ENCODE data around the gene AGAP5.
"Not testable (repeated sequence)": the region's sequence is repeated elsewhere in the genome, so short reads cannot be mapped to it uniquely, and the experiment has no call there.

AGAP5 gene

DNA sequence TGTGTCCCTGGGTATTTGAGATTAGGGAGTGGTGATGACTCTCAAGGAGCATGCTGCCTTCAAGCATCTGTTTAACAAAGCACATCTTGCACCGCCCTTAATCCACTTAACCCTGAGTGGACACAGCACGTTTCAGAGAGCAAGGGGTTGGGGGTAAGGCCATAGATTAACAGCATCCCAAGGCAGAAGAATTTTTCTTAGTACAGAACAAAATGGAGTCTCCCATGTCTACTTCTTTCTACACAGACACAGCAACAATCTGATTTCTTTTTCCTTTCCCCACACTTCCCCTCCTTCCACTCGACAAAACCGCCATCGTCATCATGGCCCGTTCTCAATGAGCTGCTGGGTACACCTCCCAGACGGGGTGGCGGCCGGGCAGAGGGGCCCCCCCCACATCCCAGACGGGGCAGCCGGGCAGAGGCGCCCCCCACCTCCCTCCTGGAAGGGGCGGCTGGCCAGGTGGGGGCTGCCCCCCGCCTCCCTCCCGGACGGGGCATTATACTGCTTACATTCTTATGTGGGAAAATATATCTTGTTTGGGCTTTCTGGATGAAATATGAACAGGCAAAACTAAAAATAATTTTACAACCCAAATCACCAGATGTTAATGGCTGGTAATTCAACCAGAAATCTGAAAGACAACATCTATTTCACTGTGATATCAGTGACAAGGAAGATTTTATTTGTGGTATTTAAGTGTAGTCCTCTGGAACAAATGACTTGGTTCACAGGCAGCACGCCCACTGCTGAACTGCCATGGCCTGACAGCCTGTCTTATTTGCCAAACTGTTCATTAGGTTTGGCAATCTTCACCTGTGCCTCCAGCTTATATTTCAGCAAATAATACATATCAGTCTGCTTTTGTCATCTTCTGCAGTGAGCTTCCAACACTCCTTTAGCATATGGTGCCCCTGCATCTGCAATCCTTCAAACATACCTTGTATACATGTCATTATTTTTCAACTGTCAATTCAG is 17.6 kb upstream of the AGAP5 start:
- in situ Hi-C loops (cut with MboI; ENCODE audit: low sequenced_read_pairs) = not testable (repeated sequence)

DNA sequence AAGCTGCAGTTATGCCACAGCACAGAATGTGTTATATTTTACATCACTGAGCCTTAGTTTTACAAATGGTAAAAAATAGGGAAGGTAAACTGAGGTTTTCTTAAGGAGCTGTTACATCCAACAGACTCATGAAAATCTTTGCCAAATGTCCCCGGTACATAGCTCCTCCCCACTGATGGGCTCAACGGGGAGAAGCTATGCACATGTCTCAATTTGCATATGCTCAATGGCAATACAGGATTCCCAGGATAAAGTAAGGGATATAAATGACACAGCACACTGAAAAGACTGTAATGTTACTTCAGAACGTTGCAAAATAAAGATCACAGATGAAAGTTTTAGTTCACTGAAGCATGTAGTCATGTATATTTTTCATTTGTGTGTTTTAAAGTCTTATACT is 16.6 kb upstream of the AGAP5 start:
- in situ Hi-C loops (cut with MboI; ENCODE audit: low sequenced_read_pairs) = not testable (repeated sequence)

DNA sequence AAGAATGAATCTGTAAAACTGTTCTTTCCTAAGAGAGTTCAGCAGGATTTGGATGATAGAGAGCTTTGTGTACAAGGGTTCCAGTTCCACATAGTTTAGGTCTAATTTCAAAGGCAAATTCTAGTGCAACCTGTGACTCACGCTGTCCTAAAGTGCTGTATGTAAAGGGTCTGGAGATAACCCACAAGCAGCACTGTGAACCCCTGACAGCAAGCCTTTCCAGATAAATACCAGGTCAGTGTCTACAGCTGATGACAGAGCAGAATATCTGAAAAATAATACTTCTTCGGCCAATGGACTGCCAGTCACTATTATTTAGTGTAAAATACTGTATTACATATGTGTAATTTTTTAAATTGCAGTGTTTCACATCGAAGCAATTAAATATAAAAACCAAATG is 16.0 kb upstream of the AGAP5 start:
- in situ Hi-C loops (cut with MboI; ENCODE audit: low sequenced_read_pairs) = not testable (repeated sequence)

DNA sequence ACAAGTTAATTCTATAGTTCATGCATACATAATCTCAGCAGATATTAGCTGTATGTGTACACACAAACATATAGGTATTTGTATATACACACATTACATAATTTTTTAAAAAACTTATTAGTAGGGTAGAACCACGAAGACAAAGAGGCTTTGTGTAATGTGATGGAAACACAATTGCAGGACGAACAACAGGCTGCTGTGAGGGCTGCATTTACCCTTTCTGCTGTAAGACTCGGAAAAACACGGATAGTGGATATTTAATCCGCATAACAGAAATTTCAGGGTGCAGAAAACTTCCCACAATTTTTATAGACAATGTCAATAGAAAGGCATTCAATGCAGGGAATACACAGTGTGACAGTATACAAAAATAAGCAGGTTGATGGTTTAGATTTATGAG is 13.8 kb upstream of the AGAP5 start:
- in situ Hi-C loops (cut with MboI; ENCODE audit: low sequenced_read_pairs) = not testable (repeated sequence)

DNA sequence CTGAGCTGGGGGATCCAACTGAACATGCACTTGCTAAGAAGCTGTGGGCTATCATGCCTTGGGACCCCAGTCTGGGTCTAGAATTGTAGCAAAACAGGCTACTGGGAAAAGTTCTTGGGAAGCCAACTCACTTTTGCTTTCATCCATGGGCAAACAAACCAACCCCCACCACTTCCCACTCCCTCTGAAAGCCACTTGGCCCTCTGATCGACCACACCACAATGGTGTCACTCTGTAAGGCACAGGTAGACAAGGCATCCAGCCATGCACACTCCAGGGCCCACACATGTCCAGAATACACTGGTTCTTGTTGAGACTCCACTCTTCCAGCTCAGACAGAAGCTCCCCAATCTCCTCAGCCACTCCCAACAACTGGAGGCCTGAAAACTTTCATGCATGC is 10.2 kb upstream of the AGAP5 start:
- in situ Hi-C loops (cut with MboI; ENCODE audit: low sequenced_read_pairs) = not testable (repeated sequence)

DNA sequence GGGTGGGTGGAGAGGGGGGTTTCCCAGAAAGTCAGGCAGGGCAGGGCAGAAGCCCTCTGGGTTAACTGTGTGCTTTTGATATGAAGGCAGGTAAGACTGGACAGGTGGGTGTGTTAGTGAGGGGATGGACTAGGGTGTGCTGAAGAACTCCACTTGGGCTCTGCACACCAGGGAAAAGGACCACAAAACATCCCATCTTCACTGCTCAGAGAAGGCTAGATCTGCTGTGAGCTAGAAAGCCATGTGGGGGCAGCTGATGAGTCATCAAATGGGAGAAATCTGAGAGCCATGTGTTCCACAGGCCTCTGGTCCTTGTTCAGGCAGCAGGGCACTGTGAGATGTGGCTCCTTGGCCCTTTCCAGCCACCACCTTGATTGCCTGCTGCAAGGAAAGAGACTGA is 9.7 kb upstream of the AGAP5 start:
- in situ Hi-C loops (cut with MboI; ENCODE audit: low sequenced_read_pairs) = not testable (repeated sequence)

DNA sequence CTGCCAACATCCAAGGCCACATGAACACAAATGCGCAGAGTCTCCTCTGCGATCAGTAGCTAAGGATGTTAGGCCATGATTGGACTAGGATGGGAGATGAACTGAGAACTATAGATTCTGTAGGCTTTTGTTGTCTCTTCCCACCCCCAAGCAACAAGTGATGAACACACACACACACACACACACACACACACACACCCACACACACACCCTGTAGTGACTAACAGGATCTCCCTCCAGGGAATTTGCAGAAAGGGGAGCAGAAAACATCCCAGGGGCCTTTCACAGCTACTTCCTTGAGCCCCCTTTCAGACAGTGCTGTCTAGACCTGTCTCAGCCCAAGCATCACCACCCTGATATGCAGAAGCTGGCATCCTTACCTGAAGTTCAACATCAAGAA is 8.6 kb upstream of the AGAP5 start:
- in situ Hi-C loops (cut with MboI; ENCODE audit: low sequenced_read_pairs) = not testable (repeated sequence)

DNA sequence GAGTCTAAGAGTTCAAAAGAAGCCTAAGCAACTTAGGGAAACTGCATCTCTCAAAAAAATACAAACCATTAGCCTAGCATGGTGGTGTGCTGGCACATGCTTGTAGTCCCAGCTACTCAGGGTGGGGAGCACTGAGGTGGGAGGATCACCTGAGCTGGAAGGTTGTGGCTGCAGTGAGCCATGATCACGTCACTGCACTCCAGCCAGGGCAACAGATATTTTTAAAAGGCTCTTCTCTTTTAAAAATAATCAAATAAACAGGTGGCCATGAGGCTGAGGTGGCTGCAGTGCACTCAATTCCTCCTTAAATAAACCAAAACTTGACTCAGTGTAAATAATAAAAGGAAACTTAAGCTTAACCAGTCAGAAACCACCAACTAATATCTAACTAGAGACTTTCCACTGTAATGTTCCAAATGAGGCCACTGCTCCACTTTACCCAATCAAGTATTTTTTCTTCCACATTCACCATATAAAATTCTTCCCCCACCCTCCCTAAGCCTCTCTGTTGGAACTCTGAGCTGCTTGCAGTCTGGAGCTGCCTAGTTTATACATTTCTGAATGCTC is 7.7 kb upstream of the AGAP5 start:
- in situ Hi-C loops (cut with MboI; ENCODE audit: low sequenced_read_pairs) = not testable (repeated sequence)

DNA sequence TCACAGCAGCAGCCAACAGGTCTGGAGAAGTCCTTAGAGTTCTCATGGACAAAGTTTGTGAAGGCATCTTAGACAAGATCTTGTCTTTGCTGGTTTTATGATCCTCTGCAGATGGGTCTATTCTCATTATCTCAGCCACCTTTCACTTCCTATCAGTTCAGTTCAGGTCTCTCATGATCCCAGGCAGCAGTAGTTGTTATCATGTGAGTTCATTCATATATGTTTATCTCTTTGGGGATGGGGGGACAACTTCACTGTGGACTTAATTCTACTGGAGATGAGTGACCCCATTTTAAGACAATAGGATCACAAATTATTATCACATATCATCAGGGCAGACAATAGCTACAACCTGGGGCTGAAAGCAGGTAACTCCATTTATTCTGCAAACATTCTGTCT is 6.0 kb upstream of the AGAP5 start:
- in situ Hi-C loops (cut with MboI; ENCODE audit: low sequenced_read_pairs) = not testable (repeated sequence)

DNA sequence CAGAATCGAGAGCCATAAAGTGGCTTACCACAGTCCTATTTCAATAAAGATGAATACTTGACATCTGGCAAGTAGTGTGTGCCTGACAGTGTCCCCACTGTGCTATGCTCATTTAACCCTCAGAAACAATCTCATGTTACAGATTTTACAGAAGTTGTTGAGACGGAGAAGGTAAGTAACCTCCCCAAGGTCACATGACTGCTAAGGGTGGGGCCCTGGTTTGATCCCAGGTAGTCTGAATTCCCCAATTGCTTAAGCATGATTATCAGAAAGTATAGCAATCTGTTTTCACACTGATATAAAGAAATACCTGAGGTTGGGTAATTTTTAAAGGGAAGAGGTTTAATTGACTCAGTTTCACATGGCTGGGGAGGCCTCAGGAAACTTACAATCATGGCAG is 910 bp upstream of the AGAP5 start:
- in situ Hi-C loops (cut with MboI; ENCODE audit: low sequenced_read_pairs) = not testable (repeated sequence)

DNA sequence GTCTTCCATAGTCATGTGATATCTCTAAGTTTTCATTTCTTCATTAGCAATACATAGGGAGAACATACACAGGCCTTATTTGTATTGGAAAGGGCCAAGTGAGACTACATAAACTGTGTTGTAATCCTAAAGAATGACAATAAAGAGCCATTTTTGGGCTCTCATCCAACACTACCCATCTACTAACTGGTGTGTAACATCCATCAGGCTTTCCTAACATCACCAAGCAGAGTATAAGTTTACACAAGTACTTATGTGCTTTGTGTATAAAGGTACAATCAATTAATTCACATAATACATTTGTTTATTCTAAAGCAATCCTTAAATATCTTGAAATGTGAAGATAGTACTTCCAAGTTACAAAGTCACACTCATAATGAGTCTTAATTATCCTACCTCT is 2.6 kb downstream of the AGAP5 start:
- in situ Hi-C loops (cut with MboI; ENCODE audit: low sequenced_read_pairs) = not testable (repeated sequence)

DNA sequence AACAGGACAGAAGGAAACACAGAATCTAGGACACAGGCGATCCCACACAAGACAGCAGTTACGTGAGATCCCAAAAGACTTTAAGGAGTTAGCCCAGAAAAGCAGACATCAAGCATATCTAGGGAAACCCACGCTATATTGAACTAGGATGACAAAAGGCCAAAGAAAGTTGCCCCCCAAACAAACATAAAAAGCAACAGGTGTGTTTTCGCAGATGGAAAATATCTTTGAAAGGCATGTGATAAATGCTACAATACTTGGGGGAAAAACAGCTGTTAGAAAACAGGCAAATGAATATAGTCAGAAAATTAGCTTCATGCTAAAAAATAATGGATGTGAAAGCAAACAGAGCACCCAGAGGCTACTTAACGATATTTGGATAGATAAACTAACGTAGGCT is 7.2 kb downstream of the AGAP5 start:
- in situ Hi-C loops (cut with MboI; ENCODE audit: low sequenced_read_pairs) = not testable (repeated sequence)

DNA sequence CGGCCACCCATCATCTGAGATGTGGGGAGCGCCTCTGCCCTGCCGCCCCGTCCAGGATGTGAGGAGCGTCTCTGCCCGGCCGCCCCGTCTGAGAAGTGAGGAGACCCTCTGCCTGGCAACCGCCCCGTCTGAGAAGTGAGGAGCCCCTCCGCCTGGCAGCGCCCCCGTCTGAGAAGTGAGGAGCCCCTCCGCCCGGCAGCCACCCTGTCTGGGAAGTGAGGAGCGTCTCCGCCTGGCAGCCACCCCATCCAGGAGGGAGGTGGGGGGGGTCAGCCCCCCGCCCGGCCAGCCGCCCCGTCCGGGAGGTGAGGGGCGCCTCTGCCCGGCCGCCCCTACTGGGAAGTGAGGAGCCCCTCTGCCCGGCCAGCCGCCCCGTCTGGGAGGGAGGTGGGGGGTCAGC is 8.3 kb downstream of the AGAP5 start:
- in situ Hi-C loops (cut with MboI; ENCODE audit: low sequenced_read_pairs) = not testable (repeated sequence)

DNA sequence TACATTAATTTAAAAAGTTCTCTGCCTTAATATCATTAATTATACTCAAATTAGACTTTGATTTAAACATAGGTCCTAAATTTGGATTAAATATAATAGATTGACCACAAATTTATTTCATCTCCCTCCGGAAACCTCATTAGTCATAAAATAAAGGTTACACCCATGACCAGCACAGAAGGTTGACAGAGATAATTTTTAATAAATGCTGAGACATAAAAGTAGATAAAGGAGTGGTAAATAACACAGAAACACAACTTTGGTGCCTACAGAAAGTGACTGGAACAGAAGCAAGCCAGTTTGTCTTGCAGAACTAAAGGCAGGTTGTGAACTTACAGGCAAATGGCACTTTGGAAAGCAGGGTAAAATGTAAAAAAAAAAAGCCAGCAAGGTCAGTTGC is 10.3 kb downstream of the AGAP5 start:
- in situ Hi-C loops (cut with MboI; ENCODE audit: low sequenced_read_pairs) = not testable (repeated sequence)

DNA sequence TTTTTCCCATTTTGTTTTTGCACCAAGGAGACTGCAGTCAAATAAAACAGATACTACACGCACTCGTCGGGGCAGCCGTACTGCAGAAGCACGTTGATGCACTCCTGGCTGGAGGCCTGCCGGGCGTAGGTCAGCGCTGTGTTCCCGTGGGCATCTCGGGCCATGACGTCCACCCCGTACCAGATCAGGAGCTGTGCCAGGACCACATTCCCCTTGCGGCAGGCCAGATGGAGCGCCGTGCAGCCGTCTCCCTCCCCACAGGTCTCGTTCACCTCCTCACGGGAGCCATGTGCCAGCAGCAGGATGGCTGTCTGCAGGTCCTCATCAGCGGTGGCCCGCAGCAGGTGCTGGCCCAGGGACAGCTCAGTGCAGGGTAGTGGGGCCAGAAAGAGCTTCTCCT is 23.4 kb downstream of the AGAP5 start:
- in situ Hi-C loops (cut with MboI; ENCODE audit: low sequenced_read_pairs) = not testable (repeated sequence)

DNA sequence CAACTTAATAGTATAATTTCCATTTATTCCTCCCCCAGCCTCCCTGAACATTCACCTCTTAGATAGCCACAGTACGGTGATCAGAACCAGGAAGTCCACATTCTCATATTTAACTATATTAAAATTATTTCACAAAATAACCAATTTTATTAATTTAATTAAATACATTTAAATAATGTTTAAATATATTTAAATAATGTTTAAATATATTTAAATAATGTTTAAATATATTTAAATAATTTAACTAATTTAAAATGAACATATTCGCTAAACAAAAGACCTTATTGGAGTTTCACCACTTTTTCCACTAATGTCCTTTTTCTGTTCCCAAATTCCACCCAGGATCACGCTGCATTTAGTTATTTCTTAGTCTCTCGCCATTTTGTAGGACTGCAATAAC is 29.5 kb downstream of the AGAP5 start:
- in situ Hi-C loops (cut with MboI; ENCODE audit: low sequenced_read_pairs) = not testable (repeated sequence)

DNA sequence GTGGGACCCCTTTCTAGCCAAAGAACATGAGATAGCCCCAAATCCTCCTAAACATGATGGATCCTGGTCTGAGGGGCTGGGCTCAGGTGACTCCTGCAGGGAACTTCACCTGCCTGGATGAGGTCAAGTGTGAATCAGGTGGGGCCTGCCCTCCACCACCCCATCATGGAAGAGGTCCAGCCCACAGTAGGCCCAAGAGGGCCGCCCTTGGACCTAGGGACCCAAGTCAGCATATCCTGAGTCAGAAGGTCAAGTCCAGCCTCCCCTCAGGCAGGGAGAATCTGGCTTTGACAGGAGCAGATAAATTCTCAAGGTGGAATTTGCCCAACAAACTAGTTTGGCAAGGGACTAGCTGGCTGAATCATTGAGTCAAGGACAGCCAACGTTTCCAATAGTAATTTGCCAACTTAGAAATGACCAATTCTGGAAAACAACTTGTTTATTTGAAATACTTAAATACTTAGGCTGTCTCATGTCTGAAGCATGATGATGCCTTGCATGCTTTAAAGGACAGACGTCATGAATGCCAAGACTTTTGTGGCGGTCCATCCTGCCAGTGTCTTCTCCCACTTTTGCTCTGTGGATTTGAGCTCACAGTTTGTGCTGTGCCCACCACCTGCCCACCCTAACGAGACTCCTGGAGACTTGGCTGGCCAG is 31.6 kb downstream of the AGAP5 start:
- in situ Hi-C loops (cut with MboI; ENCODE audit: low sequenced_read_pairs) = not testable (repeated sequence)

DNA sequence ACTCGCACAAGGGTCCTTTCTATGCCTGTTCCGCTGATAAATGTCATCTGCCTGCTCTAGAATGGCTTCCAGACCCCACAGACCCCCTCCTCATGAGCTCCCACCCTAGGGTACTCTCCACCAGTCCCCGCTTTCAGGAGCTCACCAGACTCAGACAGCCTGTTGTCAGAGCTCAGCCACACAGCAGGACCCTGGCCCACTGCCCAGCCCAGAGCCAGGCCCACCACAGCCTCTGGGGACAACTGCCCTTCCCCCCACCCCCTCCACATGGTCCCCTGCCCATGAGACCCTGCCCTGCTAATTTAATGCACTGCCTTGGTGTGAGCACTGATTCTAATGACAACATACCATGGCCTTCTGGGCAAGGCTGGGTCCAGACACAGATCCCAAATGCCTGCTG is 32.3 kb downstream of the AGAP5 start:
- in situ Hi-C loops (cut with MboI; ENCODE audit: low sequenced_read_pairs) = not testable (repeated sequence)

DNA sequence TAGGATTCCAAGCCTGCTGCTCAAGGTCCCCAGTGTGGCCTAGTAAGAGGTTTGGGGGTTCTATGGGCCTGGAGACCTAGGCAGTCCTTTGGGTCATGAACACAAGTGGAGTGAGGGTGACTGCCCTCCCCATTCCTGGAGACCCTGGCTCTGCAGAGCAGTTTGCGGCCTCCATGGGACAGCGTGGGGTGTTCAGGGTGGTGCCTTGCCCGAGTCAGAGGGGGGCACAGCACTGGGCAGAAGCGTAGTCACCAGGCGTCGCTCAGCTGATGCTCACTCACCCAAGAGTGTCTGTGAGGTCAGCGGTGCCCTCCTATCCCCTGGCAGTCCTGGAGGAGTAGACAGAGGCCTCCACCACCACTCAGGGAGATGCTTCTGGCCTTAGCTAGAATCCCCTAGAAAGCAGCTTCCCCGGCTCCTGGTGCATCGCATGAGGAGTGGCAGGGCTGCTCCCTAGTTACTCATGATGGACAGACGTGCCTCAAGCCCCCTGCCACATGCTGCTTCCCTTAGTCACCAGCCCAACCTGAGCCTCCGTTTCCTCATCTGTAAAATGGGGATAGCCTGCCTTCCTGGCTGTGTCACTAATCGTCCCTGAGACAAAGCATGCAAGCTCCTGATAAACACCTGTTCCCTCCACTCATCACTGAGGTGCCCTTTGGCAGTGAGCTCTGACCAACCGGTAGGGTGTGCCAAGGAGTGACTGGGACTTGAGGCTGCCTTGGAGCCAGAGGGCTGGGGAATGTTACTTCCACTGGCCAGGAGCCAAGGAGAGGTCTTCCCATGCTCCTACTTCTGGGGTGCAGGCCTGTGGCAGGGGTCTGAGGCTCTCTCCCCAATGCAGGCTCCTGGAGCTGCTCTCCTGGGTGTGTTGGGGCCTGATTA is 33.5 kb downstream of the AGAP5 start:
- in situ Hi-C loops (cut with MboI; ENCODE audit: low sequenced_read_pairs) = not testable (repeated sequence)

DNA sequence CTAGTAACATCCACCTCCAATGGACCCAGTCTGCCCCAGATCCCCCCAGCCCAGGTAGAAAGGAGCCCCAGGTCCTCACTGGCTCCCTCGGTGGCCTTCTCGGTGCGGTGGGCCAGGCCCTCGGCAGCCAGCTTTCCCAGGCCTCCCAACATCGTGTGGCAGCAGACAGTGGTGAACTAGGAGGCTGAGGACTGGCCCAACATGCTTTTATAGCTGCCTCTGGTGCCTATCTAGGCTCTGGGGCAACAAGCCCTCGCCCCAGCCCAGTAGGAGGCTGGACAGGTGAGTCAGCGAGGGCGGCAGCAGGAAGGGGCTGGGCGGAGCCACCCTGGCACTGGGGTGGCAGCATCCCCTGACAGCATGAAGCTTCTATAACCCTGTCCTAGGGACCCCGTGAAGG is 34.3 kb downstream of the AGAP5 start:
- in situ Hi-C loops (cut with MboI; ENCODE audit: low sequenced_read_pairs) = not testable (repeated sequence)

DNA sequence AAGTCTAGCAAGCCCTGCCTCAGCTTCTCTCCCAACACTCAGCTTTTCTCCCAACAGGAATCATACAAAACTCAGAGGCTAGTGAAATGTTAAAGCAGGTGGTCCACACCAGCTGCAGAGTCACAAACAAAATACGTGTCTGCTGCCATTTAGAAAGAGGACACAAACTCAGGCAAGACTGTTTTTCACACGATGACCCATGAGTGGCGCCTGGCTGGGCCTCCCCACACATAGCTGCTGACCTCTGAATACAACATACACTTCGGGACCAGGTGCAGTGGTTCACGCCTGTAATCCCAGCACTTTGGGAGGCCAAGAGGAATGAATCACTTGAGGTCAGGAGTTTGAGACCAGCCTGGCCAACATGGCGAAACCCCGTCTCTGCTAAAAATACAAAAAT is 35.2 kb downstream of the AGAP5 start:
- in situ Hi-C loops (cut with MboI; ENCODE audit: low sequenced_read_pairs) = not testable (repeated sequence)

All from HL-60/S4 treated with retinoic acid at 250 ng/mL for 4 days and 3 days (cell line).